Stimulated activated CD4-positive, alpha-beta T cell treated with anti-CD3 and anti-CD28 coated beads, Interleukin-4, amount 100 ng/mL, for 24 hours (primary cell): ENCODE data around the gene SGK1.
A peak's percentile ranks its signal among the peaks of the same experiment; 100 is the strongest.

Source experiments
- DNase-seq: peaks from one replicate; pipeline ENCODE4 v3.0.0-alpha.2; 2020

Gene SGK1

DNA sequence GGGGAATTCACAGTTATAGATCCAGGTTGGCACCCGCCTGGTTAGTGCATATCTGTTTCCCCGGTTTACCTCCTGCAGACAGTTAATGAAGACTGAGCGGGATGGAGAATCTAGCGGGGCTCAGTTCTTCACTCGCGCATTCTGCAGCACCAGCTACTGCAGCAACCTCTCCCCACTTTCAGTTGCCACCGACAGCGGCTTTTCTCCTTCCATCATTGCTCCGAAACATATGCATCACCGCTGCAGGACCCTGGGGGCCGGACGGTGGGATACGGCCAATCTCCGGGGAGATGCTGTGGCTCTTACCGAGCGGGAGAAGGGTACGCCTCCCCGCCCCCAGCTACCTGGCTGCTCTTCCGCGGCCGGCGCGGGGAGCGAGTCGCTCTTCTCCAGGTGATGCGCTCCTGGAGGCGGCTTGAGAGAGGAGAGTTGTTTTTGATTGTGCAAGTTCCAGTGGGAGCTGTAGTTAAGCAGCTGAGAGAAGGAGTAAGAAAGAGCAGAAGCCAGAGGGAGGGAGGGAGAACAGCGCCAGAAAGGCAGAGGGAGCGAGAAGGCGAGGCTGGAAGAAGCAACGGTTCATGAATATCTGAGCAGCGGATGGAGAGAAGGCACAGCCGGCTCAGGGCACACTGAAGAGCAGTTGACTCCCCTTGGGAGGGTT, at the start of gene SGK1:
Gene SGK1 (minus strand): TSS at position 642 of the 661 bp plus-strand sequence. CDS start 652 bp downstream, outside the sequence.
- no peak for DNase-seq

DNA sequence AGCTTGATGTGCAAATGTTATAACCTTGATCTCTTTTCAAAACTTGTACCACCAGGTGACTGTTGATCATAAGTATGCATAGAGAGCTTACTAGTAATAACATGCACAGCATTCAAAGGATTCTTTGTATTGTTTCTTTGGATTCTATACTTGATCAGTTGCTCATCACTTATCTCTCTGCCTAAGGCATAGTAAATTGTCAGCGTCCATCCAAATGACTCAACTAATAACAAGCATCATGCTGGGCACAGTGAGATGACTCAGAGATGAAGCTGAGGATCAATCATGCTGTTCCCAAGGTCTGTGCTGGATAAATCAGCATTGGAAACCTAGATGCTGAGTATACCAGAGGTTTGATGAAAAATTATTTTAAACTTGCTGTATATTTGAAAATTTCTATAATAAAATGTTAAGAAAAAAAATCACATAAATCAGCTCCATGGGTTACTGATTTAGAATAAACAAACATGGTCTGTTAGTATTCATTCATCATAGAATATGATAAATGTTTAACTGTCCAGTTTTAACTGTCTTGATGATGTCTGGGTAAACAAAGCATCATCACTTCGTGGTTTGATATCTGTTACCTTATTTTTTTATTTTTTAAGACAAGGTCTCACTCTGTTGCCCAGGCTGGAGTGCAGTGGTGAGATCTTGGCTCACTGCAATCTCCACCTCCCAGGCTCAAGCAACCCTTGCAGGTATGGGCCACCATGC, 45.6 kb upstream of the SGK1 start:
- no peak for DNase-seq

DNA sequence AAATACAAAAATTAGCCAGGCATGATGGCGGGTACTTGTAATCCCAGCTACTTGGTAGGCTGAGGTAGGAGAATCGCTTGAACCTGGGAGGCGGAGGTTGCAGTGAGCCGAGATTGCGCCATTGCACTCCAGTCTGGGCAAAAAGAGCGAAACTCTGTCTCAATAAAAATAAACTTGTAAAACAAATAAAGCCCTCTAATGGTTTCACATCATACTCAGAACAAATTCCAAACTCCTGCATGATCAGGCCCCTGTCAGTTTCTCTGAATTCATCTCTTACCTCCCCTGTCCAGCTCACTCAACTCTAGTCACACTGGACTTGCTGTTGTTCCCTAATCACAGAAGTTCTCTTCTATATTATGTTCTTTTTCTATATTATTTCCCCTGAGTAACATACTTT, 43.1 kb upstream of the SGK1 start:
- no peak for DNase-seq

DNA sequence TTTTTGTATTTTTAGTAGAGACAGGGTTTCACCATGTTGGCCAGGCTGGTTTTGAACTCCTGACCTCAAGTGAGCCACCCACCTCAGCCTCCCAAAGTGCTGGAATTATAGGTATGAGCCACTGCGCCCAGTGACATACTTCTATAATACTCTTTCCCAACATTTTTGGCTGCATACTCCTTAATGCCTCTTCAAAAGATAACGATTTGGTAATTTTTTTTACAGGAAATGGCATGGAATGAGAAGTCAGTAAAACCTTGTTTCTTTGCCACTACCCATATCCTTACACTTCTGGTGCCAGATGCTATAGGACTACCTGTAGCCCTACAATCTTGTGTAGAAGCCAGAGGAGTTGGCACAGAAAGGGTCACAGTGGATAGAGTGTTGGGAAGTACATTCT, 41.4 kb upstream of the SGK1 start:
- DNase-seq: no peak

DNA sequence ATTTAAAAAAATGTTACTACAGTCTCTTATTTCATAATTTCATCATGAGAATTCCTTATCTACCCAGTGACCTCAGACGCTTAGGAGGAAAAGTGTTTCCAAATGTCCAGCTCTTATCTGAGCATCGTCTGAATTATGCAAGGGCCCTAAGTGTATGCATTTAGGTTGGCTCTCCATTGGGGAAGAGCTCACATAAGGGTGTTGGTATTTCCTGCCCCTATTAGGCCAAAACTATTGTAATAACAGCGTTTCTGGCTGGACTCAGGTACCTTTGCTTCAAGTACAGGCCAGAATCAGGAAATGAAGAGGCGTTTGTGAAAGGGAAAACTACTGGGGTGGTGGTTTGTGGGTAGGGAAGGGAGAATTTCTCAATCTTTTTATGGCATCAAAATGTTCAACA, 40.4 kb upstream of the SGK1 start:
- no peak for DNase-seq

DNA sequence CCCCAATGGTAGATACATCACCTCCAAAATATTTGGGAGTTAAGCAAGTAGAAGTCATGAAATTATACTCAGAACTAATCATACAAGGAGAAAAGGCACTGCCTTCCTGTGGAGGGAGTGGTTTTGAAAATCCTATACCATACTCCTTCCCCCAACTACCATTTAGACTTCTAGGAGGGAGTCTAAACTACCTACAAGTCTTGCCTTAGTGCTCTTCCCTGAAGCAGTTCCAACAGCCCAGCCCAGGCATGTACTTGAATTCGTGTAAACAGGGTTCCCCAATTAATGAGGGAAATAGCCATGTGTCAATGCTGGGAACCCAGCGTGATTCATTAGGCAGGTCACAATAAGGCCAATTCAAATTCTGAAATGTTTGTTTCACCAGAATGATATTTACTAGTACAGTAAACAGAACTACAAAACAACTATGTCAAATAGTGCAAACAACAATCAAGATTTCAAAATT, 39.1 kb upstream of the SGK1 start:
- no peak for DNase-seq

DNA sequence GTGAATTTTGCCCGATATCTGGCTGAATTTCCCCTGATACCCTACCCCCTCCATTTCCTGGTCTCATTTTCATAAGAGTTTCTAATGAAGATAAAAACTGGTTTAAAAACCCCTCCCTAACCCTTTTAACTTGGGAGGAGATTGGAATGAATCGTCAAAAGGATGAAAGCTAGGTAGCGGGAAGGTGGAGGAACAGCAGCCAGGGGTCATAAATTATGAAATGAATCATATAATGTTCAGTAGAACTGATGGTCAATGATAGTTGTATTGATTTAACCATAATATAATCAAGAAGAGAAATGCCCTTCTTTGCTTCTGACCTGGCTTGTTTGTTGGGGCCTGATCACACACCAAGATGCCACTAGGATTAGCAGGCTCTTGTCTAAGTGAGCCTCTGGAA, 38.5 kb upstream of the SGK1 start:
- DNase-seq: no peak

DNA sequence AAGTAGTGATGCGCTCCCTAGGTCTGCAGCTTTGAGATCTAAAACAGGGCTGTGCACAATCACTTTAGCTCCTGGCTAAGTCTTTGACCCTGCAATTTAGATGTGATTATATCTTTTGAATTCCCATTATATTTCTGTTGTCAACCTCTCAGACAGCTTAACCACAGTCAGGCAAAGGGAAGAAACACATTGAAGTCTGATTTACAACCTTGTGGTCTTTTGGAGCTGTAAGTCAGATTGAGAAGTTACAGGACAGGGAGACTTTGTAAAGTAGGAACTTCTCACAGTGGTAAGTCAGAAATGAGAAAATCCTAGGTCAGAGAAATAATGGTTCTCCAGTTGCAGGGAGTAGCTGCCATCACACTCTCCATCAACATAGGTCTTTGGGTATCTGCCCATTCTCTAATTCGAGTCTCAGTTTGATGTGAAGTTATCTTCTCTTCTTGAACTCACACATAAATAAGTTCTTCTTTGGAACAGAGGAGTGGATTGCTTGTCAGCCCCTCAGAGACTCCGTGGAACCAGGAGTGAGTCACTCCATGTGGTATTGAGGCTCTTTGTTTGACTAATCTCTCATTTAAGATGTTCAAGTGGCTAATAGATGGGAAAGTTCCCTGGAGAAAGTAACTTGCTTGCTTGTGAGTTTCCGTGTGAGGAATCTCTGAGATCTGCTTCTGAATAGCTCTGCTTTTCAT, 35.0 kb upstream of the SGK1 start:
- peak; percentile 26 for DNase-seq

DNA sequence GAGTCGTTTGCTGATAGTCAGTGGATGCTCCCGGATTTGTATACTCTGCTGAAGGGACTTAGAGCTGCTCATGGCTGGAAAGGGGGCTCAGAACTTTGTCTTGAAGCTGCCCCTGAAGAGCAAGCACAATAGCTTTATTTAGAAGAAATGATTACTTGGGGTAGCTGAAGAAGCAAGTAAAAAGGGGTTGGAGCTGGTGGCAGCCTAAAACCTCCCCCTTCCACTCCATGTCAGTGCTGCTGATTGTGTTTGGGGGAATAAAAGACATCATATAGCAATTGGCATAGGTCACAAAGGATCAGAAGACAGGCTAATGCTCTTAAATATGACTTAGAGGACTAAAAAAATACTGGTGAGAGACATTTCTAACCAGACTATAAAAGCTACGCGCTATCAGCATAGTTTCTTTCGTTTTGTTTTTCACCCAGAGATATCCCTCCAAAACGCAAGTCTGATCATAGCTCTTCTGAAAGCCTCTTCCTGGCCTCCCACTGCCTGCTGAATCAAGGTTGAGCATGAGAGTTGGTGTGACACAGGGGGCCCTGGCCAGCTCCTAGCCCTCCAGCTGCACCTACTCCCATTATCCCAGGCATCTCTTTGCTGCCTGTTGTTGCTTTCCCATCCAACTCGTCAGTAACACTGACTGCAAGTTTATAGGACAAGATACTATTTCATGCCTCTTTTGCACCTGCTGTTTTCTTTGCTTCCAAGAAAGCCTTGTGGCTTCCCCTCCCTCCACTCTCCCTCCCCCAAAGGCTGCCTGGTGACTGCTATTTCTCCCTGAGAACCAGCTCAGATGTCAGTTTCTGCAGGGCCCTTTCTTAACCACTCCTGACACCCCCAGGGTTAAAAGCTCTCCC, 33.9 kb upstream of the SGK1 start:
- DNase-seq: no peak

DNA sequence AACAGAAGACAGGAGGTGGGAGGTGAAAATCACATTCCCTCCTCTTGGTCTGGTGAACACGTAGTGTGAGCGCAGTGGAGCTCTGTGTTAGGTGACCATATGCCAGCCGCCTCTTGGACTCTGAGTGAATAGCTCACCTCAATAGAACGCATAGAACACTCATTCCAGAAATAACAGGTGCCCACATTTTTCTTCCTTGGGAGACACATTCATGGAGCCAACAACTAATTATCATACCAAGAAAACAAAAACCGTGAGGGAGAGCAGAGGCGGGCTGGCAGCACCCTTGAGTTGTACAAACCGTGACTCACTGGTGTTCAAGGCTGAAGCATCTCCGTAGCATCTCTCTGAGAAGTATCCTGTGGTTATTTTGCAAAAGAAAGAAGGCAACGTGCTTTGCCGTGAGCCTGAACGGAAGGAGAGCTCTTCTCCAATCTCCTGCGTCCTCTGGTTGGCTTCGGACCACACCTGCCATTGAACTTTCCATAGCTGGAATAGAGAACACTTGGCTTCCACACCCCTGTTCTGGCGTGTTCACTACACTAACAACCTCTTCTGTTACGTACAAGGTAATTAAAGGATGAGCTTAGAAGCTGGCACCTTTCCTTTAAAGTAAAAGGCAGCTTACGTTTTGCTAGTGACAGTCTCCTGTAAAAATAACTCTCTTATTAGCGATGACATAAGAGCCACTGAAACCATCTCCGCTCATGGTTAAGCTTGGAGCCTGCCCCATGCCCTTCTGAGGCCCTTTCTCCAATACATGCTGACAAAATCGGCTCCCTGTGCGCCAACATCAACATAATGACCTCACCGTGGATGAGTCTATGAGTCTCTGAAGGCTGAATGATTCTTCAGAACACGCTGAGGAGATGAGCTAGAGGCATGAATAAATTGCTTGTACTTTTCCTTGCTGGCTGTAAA, 30.2 kb upstream of the SGK1 start:
- DNase-seq: no peak

DNA sequence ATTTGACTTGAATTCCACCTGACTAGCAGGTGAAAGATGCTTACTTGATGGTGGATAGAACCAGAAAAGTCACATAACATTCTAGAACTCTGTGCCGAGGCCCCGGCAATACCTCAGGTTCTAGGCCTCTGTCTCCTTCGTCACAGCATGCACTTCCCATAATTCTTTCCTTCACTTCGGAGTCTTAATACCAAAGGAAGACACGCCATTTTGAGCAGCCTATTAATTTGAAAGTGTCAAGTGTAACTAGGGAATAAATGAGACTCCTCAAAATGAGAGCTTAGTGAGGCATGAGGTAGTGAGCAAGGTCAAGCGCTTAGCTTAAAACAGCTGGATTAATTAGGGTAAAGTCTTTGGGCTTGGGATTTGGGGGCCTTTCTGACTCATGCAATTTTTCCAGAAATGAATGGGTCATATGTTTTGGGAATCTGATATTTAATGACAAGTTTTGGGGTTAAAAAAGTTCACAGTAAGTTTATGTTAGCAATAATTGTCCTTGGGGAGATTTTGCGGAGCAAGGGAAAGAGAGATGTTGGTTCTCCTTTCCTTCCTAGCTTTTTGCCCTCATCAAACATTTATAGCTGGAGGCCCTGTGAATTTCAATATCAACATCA, 29.1 kb upstream of the SGK1 start:
- DNase-seq: no peak

DNA sequence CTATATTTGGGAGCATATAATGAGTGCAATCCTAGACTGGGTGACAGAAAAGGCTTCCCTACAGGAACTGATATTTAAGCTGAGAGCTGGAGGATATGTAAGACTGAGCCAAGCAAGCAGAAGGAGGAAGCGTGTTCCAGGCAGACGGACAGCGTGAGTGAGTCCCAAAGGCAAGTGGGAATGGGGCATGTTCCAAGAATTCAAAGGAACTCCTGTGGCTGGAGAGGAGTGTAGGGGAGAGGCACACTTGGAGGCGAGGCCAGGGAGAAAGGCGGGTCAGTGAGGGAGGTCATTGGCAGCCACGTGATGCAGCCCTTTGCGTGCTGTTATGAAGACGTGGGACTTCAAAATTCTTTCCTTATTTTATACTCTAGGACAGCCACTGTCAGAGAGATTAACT, 27.9 kb upstream of the SGK1 start:
- no peak for DNase-seq

DNA sequence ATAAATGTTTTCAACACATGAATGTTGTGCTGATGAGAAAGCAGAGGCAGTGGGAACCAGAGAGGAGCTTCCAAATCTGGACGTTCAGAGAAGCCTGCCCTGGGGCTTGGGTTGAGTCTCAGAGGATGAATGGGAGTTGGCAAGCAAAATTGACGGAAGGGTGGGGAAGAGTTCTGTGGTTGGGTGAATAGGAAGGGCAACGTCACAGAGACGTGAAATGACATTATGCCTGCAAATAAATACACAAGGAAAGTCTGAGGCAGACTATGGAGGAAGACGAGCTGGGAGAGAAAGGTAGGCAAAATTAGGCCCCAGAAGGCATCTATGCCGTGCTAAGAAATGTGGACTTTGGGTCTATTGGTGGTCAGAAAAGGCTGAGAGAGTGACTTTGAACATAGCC, 25.2 kb upstream of the SGK1 start:
- DNase-seq: no peak

DNA sequence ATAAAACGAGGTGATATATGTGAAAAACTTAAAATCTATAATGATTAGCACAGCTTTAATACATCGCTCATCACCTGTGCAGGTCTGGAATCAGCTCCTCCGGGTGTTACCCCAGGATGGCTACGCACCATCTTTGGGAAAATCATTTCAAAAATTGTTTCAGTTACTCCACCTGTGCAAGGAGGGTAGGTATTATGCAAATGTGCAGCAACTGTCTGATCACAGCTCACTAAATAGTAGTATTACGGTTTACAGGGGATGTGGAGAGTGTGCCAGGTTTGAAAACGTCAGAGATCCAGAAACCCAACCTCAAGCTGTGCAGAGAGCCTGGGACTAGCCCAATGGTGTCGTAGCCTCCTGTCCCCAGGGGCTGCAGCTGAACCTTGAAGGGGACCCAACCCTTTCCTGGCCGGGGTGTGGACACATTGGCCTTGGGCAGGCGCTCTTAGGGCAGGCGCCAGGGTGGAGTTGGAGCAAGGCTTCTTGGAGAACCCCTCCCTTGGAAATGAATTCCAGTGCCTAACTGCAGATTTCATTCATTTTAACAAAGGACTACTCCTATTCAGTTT, 24.2 kb upstream of the SGK1 start:
- no peak for DNase-seq

DNA sequence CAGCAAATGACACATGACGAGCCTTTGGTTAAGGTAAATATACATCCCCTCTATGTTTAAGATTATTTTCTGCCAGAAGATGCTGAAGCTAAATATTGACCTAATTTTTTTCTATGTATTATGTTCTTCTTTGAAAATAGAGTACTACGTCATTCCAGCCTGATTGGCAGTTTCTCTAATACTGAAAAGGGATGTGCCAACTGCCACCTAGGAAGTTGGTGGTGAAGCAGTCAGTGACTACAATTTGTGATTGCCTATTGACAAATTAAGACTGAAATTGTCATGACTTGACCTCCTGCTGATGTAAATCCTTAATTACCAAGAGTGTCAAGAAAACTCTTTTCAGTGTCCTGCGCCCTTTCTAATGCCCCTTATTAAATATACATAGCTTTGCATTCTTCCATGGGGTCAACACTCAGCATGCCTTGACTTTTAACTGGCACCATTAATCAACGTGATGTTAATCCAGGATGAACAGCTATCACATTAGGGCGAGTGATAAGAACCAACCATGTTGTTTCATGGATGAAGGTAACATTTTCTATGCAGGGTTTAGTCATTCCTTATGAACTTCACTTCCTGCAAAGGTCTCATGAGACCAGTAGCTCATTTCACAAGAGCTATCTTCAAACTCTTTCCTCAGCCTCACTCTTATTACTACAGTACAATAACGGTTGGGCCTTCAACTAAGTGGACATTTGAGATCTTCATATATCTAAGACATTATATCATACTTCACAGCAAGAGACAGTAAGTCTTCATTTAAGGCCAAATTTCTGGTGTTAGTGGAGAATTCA, 22.5 kb upstream of the SGK1 start:
- DNase-seq: no peak

DNA sequence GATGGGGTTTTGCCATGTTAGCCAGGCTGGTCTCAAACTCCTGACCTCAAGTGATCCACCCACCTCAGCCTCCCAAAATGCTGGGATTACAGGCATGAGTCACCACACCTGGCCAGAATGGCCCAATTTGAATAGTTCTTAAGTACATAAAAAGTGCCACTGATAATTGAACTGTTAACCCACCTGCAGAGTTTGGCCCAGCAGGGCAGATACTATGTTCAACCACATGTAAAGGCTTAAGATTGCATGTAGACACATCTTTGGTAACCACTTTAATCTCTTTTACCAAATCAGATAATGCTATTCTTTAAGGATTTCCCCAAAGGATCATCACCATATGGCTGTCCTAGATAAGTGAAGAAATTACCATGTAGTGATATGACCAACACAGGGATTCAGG, 21.3 kb upstream of the SGK1 start:
- no peak for DNase-seq

DNA sequence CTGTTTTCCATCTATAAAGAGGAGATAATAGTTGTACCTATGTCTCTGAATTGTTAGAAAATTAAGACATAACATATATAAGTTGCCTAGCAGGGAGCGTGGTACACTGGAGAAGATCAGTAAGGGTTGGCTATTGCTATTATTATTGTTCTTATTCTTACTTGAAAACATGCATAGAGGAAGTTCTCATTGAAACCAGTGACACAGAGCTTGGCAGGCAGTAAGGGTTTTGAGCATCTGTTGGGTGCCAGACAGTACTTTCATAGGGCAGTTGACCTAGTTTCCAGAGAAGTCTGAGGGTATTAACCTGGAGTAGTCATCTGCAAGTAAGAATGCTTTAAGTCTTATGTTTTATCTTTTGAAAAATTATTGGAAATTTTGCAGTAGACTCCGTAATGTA, 13.3 kb upstream of the SGK1 start:
- no peak for DNase-seq

DNA sequence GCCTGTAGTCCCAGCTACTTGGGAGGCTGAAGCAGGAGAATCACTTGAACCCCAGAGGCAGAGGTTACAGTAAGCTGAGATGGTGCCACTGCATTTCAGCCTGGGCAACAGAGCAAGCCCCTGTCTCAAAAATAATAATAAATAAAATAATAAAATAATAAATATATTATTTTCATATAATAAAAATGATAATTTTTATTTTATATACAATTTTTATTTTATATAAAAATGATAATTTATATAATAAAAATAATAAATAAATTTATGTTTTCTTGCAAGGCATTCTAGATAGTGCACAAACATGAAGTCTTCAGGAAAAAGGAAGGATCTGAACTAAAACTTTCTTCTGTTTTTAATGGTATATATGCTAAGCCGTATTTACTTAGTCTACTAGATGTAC, 12.6 kb upstream of the SGK1 start:
- no peak for DNase-seq

DNA sequence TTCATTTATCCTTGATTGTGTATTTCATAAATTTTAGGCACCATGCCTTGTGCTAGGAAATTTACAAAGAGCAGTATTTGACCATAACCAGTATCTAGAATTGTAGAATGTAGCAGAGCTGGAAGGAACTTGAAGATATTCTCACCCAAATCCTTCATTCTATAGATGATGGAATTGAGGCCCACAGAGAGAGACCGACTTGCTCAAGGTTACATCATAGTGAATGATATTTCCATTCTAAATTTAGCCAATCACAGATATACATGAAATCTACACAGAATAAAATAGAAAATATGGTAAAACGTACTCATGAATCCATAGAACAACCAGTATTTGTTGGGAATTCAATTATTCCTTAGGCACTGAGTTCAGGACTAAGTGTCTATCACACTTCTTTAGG, 10.9 kb upstream of the SGK1 start:
- DNase-seq: no peak

DNA sequence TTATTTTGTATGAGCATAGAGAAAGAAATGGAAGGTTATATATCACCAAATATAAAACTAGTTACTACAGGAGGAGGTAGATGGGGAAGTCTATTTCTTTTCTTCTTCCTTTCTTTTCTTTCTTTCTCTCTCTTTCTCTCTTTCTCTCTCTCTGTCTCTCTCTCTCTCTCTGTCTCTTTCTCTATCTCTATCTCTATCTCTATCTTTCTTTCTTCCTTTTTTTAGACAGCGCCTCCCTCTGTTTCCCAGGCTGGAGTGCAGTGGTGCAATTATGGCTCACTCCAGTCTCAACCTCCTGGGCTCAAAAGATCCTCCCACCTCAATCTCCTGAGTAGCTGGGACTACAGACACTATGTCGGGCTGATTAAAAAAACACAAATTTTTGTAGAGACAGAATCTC, 10.2 kb upstream of the SGK1 start:
- no peak for DNase-seq
